H1 (cell line): ENCODE data around the gene SLC51B. TPM values are rescaled to one million over a fixed set of nuclear protein-coding genes. Genes with fewer than 3 reads are reported as not detected.

Experiments
- BRCA1 ChIP-seq: IDR thresholded peaks from 2 replicates; pipeline ENCODE4 v1.6.1; 2012; ENCODE audit warnings: low read depth, low read length, improper control_type of control experiment
- CBX5 ChIP-seq: fragments of 300-800, 300-1000 bp; sonication (generic); IDR thresholded peaks from 2 replicates; pipeline ENCODE4 v1.7.1; 2016; ENCODE audit warnings: antibody characterized with exemption, low read length, low read depth
- CTBP2 ChIP-seq: IDR thresholded peaks from 2 replicates; pipeline ENCODE4 v1.7.0; 2011; ENCODE audit warnings: borderline replicate concordance, mild to moderate bottlenecking, moderate library complexity, mixed read lengths, low read length; ENCODE audit not compliant: insufficient read depth, insufficient read length
- HDAC6 ChIP-seq: IDR thresholded peaks from one replicate; pipeline ENCODE4 v1.7.1; 2012; ENCODE audit warnings: low read depth, mild to moderate bottlenecking, inconsistent platforms, low read length, moderate library complexity
- MAFK ChIP-seq: IDR thresholded peaks from 2 replicates; pipeline ENCODE4 v1.6.1; 2012; ENCODE audit warnings: low read depth, mild to moderate bottlenecking, improper control_type of control experiment, low read length
- NANOG ChIP-seq: IDR thresholded peaks from 2 replicates; pipeline ENCODE4 v1.6.1; 2011; ENCODE audit warnings: low read length, low read depth, mild to moderate bottlenecking, inconsistent platforms; ENCODE audit not compliant: insufficient read depth, poor library complexity, severe bottlenecking
- RFX5 ChIP-seq: IDR thresholded peaks from 2 replicates; pipeline ENCODE4 v1.6.1; 2011; ENCODE audit warnings: low read depth, low read length, improper control_type of control experiment, borderline replicate concordance
- SP1 ChIP-seq: IDR thresholded peaks from 2 replicates; pipeline ENCODE4 v1.6.1; 2011; ENCODE audit warnings: low read depth, low read length
- polyA plus RNA-seq, 7 experiments: library from polyadenylated mRNA; depleted of rRNA in 3 of 7; stranded (reverse) in 5 of 7; unstranded in 2 of 7; fragments of >200 nt in 5 of 7; fragments of 200-250 nt in 2 of 7; gene quantifications; 1 replicate in 5 of 7; 2 replicates in 1 of 7; 4 replicates in 1 of 7; pipeline versions ENCODE4 v1.2.1 to v1.2.3, GENCODE V29; 2011 to 2013; ENCODE audit warnings: missing spikeins in 2 of 7, mixed read lengths in 2 of 7
- total RNA-seq: library from RNA; stranded (reverse); fragmentation: NEBNext Ultra II Directional; extraction: Animal tissue kit (Norgen Biotek cat#: 25700); gene quantifications from 2 replicates; pipeline ENCODE4 v1.2.1, GENCODE V29; 2021

The SLC51B gene
- total and polyA plus RNA-seq, 2 of the 8 experiments (the other 6 are each of a cell fraction or from before 2014, with no cell fraction given) = not detected

DNA sequence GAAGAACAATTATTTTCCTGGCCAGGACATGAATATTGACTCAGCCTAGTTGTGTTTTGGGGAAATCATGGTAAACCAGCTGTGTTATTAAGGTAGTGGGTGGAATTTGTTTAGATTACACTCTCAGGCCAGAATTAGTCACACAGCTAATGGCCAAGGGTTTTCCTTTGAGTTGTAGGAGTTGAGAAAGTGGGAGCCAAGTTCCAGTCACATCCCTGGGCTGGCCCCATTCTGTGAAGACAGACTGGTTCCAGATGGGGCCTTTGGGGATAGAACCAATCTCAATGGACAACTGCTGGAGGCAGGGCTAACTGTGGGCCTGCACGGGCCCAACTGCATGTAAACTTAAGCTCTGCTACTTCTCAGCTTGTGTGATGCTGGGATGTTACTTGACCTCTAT is 24.0 kb downstream of the SLC51B start (continued):
- TF ChIP-seq RFX5 = no peak
- TF ChIP-seq MAFK = no peak
- TF ChIP-seq NANOG = no peak
- no peak for TF ChIP-seq CBX5
- TF ChIP-seq BRCA1 = no peak
- no peak for TF ChIP-seq CTBP2
- no peak for TF ChIP-seq HDAC6
- no peak for TF ChIP-seq SP1
